ENCODE measurements around the gene LMCD1.

The LMCD1 gene

GRCh38 chr3:8596321-8597218, 94.9 kb downstream of the LMCD1 start:
- FAIRE-seq: no peak

GRCh38 chr3:8597219-8597853, 95.7 kb downstream of the LMCD1 start:
- no peak for FAIRE-seq

- no peak for FAIRE-seq
Measured at GRCh38 chr3:8599146-8599545, 97.5 kb downstream of the LMCD1 start.

GRCh38 chr3:8600457-8600856, 98.8 kb downstream of the LMCD1 start:
- no peak for FAIRE-seq

GRCh38 chr3:8603115-8603710, 101.6 kb downstream of the LMCD1 start:
- no peak for FAIRE-seq

GRCh38 chr3:8604006-8604405, 102.4 kb downstream of the LMCD1 start:
- no peak for FAIRE-seq

GRCh38 chr3:8604988-8605387, 103.4 kb downstream of the LMCD1 start:
- no peak for FAIRE-seq

GRCh38 chr3:8606701-8607231, 105.1 kb downstream of the LMCD1 start:
- FAIRE-seq: no peak

- FAIRE-seq: no peak
Measured at GRCh38 chr3:8607234-8608040, 105.8 kb downstream of the LMCD1 start.

- no peak for FAIRE-seq
Measured at GRCh38 chr3:8608041-8608790, 106.6 kb downstream of the LMCD1 start.

GRCh38 chr3:8608791-8609467, 107.3 kb downstream of the LMCD1 start:
- FAIRE-seq: no peak

GRCh38 chr3:8610951-8611350, 109.3 kb downstream of the LMCD1 start:
- FAIRE-seq: no peak

- FAIRE-seq: no peak
Measured at GRCh38 chr3:8617921-8618320, 116.3 kb downstream of the LMCD1 start.

- no peak for FAIRE-seq
Measured at GRCh38 chr3:8618950-8619349, 117.3 kb downstream of the LMCD1 start.

- FAIRE-seq: no peak
Measured at GRCh38 chr3:8619548-8619947, 117.9 kb downstream of the LMCD1 start.

GRCh38 chr3:8621141-8621540, 119.5 kb downstream of the LMCD1 start:
- FAIRE-seq: no peak

- FAIRE-seq: no peak
Measured at GRCh38 chr3:8621872-8622271, 120.2 kb downstream of the LMCD1 start.

GRCh38 chr3:8622873-8623691, 121.5 kb downstream of the LMCD1 start:
- no peak for FAIRE-seq

- FAIRE-seq: no peak
Measured at GRCh38 chr3:8623741-8624140, 122.1 kb downstream of the LMCD1 start.

Data from G401.6 (cell line).